NCI-H2171 treated with DMSO at 0.1 percent for 48 hours (cell line): Measurements from ENCODE around the gene KLHDC4.
A peak's percentile ranks its signal among the peaks of the same experiment; 100 is the strongest.
"Not testable (repeated sequence)": the region's sequence is repeated elsewhere in the genome, so short reads cannot be mapped to it uniquely, and the experiment has no call there.

ENCODE experiments used
- DNase-seq: peaks from one replicate; lab custom pipeline; 2025; lab: John Stamatoyannopoulos, UW

The KLHDC4 gene

DNA sequence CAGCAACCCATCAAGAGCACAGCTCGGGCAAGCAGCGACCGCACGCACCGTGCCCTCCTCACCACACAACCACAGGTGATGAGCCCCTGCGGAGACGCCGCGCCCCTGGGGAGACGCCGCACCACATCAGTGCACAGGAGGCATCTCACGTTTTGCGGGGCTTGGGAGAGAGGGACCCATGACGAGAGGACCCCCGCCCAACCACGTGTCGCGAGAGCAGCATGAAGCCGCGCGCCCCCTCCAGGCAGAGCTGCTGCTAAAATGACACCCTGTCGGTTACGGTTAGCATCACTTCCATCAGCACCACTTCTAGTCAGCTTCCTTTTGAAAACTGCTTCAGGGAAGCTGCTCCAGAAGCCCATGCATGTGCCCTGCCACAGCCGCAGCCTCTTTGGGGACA lies 45.3 kb downstream of the KLHDC4 start:
- no peak for DNase-seq

DNA sequence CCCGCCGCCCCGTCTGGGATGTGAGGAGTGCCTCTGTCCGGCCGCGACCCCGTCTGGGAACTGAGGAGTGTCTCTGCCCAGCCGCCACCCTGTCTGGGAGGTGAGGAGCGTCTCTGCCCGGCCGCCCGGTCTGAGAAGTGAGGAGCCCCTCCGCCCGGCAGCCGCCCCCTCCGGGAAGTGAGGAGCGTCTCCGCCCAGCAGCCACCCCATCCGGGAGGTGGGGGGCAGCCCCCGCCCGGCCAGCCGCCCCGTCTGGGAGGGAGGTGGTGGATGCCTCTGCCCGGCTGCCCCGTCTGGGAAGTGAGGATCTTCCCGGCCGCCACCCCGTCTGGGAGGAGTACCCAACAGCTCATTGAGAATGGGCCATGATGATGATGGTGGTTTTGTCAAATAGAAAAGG lies 47.0 kb downstream of the KLHDC4 start:
- DNase-seq: not testable (repeated sequence)

DNA sequence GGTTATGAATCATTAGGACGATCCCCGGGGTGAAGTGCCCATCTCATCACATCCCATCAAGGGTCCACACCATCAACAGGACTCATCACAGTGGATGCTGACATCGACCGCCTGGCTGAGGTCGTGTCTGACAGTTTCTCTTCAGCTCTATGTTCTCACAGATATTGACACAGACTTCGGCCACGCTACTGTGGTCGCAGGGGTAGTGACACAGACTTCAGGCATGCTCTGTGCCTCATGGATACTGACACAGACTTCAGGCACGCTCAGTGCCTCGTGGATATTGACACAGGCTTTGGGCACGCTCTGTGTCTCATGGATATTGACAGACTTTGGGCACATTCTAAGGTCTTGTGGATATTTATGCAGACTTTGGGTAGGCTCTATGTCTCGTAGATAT lies 50.1 kb downstream of the KLHDC4 start:
- no peak for DNase-seq

DNA sequence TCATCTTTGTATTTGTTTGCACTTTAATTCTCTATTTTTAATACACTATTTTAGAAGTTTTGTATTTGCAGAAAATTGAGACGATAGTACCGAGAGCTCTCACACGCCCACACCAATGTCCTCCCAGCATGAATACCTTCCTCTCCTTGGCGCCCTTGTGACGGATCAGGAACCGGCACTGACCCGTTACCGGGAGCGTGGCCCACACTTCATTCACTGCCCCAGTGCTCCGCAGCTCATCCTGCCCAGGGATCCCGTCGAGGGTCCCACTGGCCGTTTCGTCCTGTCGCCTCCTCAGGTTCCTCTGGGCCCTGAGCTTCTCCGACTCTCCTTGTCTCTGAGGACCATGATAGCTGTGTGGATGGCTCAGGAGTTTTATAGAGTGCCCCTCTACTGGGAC lies 50.6 kb downstream of the KLHDC4 start:
- DNase-seq: no peak

DNA sequence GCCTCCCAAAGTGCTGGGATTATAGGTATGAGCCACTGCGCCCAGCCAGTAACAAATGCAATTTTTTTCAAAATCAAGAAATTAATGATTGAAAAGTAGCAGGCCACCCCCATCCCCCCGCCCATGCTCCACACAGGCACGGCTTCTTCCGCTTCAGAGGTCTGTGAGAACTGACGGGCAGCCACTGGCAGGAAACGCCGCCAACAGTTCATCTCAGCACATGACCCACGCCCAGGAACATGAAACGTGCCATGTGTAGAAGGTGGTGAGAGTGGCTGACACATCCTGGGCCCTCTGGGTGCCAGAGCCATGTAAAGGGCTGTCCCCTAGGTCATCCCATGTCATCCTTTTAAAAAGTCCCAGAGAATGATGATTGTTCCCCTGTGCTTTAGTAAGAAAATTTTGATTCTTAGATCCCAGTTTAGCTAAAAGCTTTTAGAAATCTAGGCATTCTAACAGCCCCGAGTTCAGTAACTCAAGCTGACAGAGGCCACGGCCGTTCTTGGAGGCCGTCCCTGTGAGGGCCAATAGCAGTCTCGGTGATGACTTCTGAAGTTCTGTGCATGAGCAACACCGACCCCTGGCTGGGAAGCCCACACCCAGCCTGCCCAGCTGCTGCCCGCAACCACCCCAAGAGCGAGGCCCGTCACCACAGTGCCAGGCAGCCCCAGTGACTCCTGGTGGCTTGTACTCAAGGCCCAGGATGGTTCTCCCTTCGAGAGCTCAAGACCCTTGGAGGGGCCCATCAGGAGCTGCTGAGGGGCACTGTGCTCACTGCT lies 52.1 kb downstream of the KLHDC4 start:
- DNase-seq: no peak

DNA sequence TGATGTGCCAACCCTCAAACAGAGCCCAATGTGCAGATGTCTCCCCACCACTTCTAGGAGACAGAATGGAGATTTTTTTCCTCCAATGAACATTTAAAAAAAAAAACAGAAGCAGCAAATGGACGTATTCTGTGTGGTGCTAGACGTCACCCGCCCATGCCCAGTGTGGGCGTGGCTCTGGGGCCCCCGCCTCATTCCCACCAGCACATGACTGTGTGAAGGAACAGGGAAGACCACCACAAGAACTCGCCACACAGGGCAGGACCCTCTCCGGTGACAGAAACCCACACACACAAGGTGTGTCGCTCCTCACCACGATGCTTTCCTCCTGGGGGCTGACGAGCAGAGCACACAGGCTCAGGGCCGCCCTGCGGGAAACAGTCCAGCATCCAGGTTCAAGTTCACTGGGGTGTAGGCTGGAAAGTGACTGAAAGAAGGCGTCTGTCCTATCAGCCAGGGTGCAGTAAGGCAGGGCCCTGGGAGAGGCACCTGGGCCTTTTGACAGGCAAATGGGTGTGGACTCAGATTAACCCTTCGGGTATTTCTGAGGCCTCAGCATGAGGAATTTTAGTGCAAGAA lies 53.5 kb downstream of the KLHDC4 start:
- no peak for DNase-seq

DNA sequence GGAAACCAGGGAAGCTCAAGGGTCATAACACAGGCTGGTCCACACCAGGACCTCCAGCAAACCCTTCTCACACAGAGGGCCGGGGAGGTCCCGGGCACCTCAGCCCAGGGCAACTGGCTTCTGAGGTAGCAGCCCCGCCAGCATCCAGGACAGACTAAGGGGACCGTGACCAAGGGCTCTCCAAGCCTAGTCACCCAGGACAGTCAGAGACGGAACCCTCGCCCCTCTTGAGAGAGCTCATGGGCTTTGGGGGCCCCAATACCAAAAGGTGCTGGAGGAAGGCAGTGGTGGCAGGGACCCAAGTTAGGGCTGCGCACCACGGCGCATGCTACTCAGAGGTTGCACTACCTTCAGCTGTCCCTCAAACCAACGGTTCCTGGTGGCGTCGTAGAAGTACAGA lies 54.9 kb downstream of the KLHDC4 start:
- DNase-seq: no peak

DNA sequence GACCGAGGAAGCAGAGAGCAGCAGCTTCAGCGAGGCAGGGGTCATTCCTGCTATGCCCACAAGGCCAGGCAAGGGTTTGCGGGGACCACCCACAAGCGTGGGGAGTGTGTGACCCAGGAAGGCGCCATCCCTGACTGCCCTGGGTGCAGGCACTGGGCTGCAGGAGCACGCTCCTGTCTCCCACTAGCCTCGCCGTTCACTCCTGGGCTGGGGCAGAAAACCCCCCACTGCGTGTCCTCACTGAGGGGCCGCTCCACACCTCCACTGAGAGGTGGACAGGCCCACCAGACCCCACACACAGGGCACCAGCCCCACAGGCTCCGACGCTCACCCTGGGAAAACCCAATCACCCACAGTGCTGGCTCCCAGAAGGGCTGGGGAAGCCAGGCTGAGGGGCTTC lies 56.1 kb downstream of the KLHDC4 start:
- DNase-seq: no peak

DNA sequence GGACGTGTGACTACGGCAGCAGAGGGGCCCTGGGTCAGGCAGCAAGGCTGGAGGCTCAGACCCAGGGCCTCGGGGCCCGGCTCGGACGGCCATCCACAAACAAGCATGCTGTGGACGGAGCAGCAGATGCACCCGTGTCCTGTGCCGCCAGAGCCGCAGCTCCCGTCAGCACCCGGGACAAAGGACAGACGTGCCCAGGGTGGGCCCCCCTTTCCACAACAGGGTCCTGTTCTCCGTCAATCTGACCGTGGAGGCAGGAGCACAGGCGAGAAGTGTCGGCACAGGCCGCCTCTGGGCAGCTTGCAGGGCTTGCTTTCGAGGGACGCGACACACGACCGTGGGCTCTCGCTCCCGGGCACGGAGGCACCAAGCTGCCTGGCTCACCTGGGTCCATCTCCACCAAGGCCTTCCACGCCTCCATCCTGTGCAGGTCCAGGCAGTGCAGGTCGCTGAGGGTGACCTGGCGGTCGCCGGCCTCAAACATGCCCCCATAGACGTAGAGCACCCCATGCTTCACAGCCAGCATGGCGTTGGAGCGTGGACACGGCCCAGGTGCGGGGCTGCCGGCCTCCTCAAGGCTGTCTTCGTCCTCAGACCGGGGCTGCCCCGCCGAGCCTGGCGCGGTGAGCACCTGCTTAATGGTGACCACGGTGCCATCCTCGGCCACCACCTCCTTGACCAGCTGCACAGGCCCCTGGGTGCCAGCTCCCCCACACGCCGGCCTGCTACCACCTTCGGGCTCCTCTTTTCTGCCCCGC lies 56.7 kb downstream of the KLHDC4 start:
- DNase-seq: no peak

DNA sequence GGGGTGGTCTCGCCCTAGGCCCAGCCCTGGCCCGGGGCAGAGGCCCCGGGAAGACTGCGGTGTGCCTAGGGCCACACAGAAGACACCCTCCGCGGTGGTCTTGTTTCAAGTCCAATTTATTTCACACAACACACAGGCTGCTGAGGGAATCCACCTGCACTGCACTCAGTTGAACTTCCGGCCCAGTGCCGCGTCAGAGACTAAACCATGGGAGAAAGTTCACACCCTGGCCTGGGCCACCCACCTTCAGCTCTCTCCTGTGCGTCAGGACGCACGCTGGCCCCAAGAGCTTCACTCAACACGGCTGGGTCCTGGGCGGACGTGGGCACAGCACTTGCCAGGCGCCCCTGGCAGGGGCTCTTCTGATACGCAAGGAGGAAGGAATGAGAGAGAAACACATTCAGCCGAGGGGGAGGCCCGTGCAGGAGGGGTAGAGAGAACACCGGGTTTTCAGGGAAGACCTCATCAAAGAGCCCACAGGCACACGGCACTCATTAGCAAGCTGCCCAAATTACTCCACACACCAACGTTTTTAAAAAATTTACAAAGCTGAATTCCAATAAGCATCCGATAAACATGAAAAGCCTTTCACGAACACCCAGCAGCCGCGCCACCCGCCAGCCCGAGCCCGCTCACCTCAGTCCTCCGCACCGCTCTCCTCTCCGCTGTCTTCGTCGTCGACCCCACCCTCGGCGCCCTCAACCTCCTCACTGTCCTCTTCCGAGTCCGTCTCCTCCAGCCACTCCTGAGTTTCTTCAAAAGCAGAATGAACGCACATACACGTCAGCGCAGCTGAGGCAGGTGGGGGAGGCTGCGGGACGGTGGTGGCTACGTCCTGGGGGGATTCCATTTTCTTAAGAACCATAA lies 57.8 kb downstream of the KLHDC4 start:
- no peak for DNase-seq

DNA sequence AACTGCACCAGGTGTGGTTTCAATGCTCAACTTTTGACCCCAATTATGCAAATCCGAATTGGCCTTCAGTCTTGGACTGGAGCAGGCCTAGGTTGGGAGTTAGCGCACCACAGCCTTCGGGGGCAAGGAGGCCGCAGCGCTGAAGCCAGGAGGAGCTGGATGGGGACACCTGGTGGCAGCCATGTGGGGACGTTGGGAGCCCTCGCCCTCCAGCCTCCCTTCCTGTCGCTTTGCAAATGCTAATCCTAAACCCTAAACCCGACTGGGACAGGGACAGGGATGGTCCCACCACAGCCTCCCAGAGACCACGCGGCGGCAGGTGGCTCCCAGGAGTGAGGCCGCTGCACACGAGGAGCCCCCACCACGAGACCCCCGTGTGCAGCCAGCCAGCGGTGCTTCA lies 58.7 kb downstream of the KLHDC4 start:
- DNase-seq: no peak

DNA sequence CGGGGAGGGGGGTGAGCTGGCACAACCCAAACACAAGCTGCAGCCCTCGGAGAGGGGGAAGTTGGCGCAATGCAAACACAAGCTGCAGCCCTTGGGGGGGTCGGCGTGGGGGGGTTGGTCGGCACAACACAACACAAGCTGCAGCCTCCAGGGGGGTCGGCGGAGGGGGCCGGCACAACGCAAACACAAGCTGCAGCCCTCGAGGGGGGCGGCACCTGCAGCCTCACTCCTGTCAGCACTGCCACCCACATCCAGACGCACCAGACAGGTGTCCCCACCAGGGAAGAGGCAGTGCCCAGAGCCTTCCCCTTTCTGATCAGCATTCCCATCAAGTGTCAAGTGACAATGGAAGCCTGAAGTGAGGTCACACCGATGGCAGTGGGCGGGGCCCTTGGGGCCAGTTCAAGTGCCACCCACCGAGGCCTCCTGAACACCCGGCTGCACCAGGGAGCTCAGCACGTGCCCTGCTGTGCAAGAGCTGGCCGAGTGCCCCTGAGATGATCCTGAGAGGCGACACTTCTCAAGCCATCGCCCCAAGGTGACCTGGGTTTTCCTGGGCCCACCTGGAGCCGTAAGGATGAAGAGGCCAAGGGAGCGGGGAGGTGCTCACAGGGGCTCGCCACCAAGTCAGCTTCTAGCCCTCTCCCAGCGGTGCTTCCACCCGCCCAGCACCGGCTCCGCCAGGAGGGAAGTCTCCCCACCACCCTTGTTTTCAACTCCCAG lies 59.3 kb downstream of the KLHDC4 start:
- peak; percentile 80 for DNase-seq

DNA sequence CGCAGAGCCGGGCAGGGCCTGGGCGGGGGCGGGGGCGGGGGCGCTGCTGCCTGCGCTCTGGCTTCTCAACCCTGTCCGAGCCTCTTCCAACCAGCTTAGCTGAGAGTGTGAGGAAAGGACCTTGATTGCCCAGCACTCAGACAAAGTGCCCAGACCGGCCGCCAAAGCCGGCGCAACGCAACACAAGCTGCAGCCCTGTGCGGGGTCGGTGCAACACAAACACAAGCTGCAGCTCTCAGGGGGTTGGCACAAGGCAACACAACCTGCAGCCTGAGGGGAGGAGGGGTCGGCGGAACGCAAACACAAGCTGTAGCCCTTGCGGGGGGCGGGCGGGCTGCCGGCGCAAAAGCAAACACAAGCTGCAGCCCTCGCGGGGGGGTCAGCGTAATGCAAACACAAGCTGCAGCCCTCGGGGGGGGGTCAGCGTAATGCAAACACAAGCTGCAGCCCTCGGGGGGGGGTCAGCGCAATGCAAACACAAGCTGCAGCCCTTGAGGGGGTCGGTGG lies 60.0 kb downstream of the KLHDC4 start:
- DNase-seq: no peak

DNA sequence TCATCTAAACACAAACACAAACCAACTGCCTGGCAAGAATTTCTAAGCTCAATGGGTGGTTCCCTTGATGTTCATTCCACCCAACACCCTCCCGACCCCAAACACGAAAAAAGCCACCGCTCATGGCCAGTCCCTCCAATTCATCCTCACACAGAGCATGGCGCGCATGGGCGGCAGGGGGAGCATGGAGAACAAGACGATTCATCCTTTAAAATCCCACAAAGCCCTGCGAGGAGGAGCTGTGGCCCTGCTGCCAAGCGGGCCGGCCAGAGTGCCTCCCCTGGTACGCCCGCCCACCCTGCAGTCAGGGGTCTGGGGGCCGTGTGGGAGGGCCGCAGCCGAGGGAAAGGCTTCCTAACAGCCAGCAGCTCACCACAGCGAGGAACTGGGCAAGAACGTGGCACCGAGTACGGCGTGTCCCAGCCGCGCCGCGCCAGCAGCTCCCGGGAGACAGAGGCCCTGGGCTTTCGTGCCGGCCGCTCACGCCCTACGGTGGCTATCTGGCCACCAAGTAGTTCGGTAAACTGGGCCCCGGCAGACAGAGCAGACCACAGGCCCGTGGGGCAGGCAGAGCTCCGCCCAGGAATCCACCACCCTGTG lies 60.9 kb downstream of the KLHDC4 start:
- DNase-seq: no peak

DNA sequence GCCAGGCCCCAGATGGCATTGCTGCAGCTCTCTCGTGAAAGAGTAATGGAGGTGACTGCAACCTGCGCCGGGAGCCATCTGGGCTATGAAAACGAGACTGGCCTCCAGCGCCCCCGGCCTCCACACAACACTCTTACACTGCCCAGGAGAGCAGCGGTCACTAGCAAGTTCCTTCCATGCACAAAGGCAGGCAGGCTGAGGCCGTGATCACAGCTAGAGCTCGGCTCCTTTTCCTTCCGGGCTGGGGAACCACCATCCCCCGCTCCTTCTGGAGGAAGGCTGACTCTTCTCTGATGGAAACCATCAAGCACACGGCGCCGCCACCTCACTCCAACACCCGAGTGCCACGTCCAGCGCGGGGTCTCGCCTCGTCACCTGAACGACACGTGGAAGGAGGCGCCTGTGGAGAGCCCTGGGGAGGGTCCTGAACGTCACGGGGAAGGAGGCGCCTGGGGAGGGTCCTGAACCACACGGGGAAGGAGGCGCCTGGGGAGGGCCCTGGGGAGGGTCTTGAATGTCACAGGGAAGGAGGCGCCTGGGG lies 61.9 kb downstream of the KLHDC4 start:
- DNase-seq: no peak

DNA sequence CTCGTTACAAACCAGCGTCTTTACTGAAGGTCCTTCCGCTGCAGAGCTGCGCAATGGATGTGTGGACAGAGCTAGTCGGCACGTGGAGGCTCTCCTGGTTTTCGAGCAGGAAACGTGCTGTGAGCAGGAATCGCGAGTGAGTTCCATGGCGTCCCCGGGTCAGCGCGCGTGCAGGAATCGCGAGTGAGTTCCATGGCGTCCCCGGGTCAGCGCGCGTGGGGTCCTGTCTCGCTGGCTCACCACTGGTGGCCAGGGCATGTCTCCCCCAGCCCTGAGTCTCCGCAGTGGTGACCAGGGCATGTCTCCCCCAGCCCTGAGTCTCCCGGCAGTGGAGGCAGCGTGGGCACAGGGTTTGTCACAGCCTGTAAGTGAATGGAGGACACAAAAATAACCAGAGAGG lies 62.7 kb downstream of the KLHDC4 start:
- no peak for DNase-seq

DNA sequence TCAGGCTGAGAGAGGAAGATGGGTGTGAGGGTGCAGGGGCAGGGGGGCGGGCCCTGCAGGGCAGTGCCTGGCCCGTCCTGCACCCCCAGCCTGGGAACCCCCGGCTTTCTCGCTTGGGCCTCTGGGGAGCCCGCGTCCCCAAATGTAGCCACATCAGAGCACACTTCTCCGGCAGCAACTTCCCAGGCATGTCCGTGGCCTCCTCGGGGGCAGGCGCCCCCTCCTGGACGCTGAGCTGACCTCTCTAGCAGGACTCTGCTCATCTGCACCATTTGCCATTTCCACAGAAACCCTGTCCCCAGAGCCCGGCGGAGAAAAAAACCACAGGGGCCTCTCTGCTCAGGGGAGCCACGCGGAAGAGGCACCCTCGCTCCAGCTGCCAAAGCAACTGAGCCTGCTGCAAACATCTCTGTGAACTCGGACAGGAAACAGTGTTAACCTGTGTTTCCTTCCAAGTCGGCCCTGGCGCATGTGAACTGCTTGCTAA lies 63.4 kb downstream of the KLHDC4 start:
- DNase-seq: no peak

DNA sequence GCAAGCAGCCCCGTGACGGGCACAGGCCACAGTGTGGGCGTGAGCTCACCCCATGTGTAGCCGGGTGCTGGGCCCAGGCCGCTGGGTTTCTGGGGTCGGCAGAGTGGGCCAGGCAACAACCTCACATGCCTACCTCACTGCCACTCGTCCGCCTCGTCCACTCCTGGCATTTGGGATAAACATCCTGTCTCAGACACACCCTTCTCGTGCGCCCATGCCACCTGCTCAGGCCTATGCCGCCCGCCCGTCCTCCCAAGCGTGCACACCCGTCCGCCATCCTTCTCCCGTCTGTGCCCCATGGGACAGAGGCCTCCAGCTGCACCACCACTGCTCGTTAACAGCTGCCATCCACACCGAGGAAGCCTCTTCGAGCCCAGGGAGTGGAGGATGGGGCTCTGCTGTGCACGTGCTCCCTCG lies 64.3 kb downstream of the KLHDC4 start:
- DNase-seq: peak; percentile 88

DNA sequence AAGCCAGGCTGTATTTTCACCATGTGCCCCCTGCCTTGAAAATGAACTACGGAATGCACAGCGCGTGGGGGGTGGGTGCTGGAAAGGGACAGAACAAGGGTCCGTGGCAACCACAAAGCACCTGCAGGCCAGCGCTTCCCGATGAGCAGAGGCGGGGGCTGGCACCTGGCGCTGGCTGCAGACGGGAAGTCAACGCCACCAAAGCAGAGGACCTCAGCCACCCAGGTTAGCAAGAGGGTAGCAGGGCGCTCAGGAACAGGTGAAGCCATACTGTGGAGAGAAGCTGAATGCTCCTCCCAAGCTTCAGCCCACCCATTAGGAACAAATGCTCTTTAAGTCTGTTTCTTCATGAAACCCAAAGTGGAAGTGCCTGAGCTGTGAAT lies 64.7 kb downstream of the KLHDC4 start:
- no peak for DNase-seq

DNA sequence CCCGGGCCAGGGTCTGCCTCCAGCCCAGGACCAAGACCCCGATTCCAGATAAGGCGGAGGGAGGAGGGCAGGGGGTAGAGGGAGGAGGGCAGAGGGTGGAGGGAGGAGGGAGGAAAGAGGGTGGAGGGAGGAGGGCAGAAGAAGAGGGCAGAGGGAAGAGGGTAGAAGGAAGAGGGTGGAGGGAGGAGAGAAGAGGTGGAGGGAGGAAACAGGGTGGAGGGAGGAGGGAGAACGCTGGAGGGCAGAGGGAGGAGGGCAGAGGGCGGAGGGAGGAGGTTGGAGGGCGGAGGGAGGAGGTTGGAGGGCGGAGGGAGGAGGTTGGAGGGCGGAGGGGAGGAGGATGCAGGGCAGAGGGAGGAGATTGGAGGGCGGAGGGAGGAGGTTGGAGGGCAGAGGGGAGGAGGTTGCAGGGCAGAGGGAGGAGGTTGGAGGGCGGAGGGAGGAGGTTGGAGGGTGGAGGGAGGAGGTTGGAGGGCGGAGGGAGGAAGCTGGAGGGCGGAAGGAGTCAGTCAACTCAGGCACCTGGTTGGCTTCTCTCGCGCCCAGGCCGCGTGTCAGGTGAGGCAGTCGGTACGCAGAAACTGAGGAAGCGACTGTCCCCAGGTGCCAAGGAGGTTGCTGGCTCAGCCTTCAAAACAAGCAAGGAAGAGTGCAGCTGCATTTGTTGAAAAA lies 65.2 kb downstream of the KLHDC4 start:
- DNase-seq: no peak
